Chondrocyte (in vitro differentiated cells): ENCODE results near the gene ARAP2. TPM values are rescaled to one million over a fixed set of nuclear protein-coding genes. Genes with fewer than 3 reads are reported as not detected.

Experiments used
- DNase-seq: peaks from one replicate; pipeline ENCODE4 v3.0.0; 2021; ENCODE audit warnings: mixed read lengths, low spot score
- H3K27ac Mint-ChIP-seq: one replicate; pipeline ENCODE4 v1.8.0; 2021; ENCODE audit warnings: mild to moderate bottlenecking, moderate library complexity, mixed read lengths; ENCODE audit not compliant: unreplicated experiment
- H3K27me3 Mint-ChIP-seq: 2 replicates; pipeline ENCODE4 v1.8.0; 2021; ENCODE audit warnings: low read depth, mixed read lengths
- H3K36me3 Mint-ChIP-seq: 2 replicates; pipeline ENCODE4 v1.8.0; 2021; ENCODE audit warnings: low read depth, mixed read lengths
- H3K4me1 Mint-ChIP-seq: 2 replicates; pipeline ENCODE4 v1.8.0; 2021; ENCODE audit warnings: low read depth, mild to moderate bottlenecking, mixed read lengths
- H3K4me3 Mint-ChIP-seq: one replicate; pipeline ENCODE4 v1.8.0; 2021; ENCODE audit warnings: mild to moderate bottlenecking, moderate library complexity, mixed read lengths; ENCODE audit not compliant: unreplicated experiment
- H3K9me3 Mint-ChIP-seq: 2 replicates; pipeline ENCODE4 v1.8.0; 2021; ENCODE audit warnings: low read depth, mixed read lengths
- total RNA-seq: library from RNA; stranded (reverse); gene quantifications from 3 replicates; pipeline ENCODE4 v1.2.1, GENCODE V29; 2021
- TF ChIP-seq, protein P1 (sequence below): fragments of 200-600 bp; sonication (generic); IDR thresholded peaks from 2 replicates; pipeline ENCODE4 v1.5.0; 2021; ENCODE audit warnings: antibody characterized with exemption, mild to moderate bottlenecking, moderate library complexity

Gene ARAP2
- total RNA-seq, 1 donor from 2014 or later = 1.6 TPM

- H3K4me3 Mint-ChIP-seq = no peak overlapping the region
- H3K27me3 Mint-ChIP-seq = no peaks in the 10 kb centered on the region
- peaks cover 18% of the 10 kb centered on the region for H3K4me1 Mint-ChIP-seq
- TF ChIP-seq, protein P1, sequence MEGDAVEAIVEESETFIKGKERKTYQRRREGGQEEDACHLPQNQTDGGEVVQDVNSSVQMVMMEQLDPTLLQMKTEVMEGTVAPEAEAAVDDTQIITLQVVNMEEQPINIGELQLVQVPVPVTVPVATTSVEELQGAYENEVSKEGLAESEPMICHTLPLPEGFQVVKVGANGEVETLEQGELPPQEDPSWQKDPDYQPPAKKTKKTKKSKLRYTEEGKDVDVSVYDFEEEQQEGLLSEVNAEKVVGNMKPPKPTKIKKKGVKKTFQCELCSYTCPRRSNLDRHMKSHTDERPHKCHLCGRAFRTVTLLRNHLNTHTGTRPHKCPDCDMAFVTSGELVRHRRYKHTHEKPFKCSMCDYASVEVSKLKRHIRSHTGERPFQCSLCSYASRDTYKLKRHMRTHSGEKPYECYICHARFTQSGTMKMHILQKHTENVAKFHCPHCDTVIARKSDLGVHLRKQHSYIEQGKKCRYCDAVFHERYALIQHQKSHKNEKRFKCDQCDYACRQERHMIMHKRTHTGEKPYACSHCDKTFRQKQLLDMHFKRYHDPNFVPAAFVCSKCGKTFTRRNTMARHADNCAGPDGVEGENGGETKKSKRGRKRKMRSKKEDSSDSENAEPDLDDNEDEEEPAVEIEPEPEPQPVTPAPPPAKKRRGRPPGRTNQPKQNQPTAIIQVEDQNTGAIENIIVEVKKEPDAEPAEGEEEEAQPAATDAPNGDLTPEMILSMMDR = no peak
- no peak for DNase-seq
- H3K36me3 Mint-ChIP-seq = no peaks in the 10 kb centered on the region
- no peak overlapping the region for H3K27ac Mint-ChIP-seq
- H3K9me3 Mint-ChIP-seq = no peaks in the 10 kb centered on the region
Observed at GRCh38 chr4:36172656-36173055, 71.7 kb downstream of the ARAP2 start.

- DNase-seq = no peak
- Mint-ChIP-seq H3K36me3 (no peaks in the 10 kb centered on the region), H3K9me3 (no peaks in the 10 kb centered on the region), H3K4me1 (peaks cover 15% of the 10 kb centered on the region), H3K27me3 (no peaks in the 10 kb centered on the region), H3K4me3 (no peak overlapping the region), H3K27ac (peak overlapping the region; percentile 64)
- TF ChIP-seq, protein P1 = no peak
Observed at GRCh38 chr4:36168127-36168878, 76.0 kb downstream of the ARAP2 start.

DNA sequence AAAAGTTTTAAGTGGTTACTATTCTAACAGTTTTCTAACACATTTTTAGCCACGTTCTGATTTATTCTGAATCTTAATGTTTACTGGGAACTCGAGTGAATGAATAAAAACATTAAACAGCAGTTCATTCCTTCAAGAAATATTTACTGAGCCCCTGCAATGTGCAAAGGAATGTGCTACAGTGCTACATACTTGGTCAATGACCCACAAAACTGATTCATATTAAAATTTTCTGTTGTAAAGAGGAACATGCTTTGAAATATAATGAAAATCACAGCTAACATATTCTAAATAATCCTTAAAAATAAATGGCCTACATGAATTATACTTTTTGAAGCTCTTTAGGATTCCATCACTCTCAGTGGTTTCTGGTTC lies 78.7 kb downstream of the ARAP2 start:
- Mint-ChIP-seq H3K27ac (no peak overlapping the region), H3K36me3 (no peaks in the 10 kb centered on the region), H3K4me1 (peaks cover 15% of the 10 kb centered on the region), H3K4me3 (no peak overlapping the region), H3K9me3 (no peaks in the 10 kb centered on the region), H3K27me3 (no peaks in the 10 kb centered on the region)
- no peak for DNase-seq
- TF ChIP-seq, protein P1 = no peak

- no peaks in the 10 kb centered on the region for H3K9me3 Mint-ChIP-seq
- H3K27me3 Mint-ChIP-seq = no peaks in the 10 kb centered on the region
- DNase-seq = no peak
- peaks cover 15% of the 10 kb centered on the region for H3K4me1 Mint-ChIP-seq
- no peak overlapping the region for H3K27ac Mint-ChIP-seq
- H3K36me3 Mint-ChIP-seq = no peaks in the 10 kb centered on the region
- no peak overlapping the region for H3K4me3 Mint-ChIP-seq
- TF ChIP-seq, protein P1 = no peak
Observed at GRCh38 chr4:36164900-36165630, 79.2 kb downstream of the ARAP2 start.

GRCh38 chr4:36163198-36163597 lies 81.1 kb downstream of the ARAP2 start:
- peaks cover 8% of the 10 kb centered on the region for H3K4me1 Mint-ChIP-seq

More at GRCh38 chr4:36163198-36163597, 81.1 kb downstream of the ARAP2 start:
- H3K36me3 Mint-ChIP-seq = no peaks in the 10 kb centered on the region
- no peaks in the 10 kb centered on the region for H3K9me3 Mint-ChIP-seq
- TF ChIP-seq, protein P1 = no peak
- no peak overlapping the region for H3K4me3 Mint-ChIP-seq
- DNase-seq = no peak
- H3K27ac Mint-ChIP-seq = no peak overlapping the region
- H3K27me3 Mint-ChIP-seq = no peaks in the 10 kb centered on the region
